ENCODE measurements around the gene SRA1. TPM values are rescaled to one million over a fixed set of nuclear protein-coding genes. Genes with fewer than 3 reads are reported as not detected.

The SRA1 gene
- total RNA-seq, 1 experiment from 2014 or later, result 37.8 TPM

GRCh38 chr5:140547508-140548299 is 9.6 kb downstream of the SRA1 start, which contains the start of gene EIF4EBP3 (continued):
- TF ChIP-seq, protein P1, sequence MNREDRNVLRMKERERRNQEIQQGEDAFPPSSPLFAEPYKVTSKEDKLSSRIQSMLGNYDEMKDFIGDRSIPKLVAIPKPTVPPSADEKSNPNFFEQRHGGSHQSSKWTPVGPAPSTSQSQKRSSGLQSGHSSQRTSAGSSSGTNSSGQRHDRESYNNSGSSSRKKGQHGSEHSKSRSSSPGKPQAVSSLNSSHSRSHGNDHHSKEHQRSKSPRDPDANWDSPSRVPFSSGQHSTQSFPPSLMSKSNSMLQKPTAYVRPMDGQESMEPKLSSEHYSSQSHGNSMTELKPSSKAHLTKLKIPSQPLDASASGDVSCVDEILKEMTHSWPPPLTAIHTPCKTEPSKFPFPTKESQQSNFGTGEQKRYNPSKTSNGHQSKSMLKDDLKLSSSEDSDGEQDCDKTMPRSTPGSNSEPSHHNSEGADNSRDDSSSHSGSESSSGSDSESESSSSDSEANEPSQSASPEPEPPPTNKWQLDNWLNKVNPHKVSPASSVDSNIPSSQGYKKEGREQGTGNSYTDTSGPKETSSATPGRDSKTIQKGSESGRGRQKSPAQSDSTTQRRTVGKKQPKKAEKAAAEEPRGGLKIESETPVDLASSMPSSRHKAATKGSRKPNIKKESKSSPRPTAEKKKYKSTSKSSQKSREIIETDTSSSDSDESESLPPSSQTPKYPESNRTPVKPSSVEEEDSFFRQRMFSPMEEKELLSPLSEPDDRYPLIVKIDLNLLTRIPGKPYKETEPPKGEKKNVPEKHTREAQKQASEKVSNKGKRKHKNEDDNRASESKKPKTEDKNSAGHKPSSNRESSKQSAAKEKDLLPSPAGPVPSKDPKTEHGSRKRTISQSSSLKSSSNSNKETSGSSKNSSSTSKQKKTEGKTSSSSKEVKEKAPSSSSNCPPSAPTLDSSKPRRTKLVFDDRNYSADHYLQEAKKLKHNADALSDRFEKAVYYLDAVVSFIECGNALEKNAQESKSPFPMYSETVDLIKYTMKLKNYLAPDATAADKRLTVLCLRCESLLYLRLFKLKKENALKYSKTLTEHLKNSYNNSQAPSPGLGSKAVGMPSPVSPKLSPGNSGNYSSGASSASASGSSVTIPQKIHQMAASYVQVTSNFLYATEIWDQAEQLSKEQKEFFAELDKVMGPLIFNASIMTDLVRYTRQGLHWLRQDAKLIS (CRISPR knock-in tag; IDR thresholded peaks at IDR 0.05; ENCODE audit: borderline replicate concordance), result 0 out of 2 replicates have a peak, but pooled peaks have one; percentile 35
- TF ChIP-seq ZBTB21 (CRISPR knock-in tag; IDR thresholded peaks at IDR 0.05; ENCODE audit: borderline replicate concordance) (peak; percentile 88; the same call in 1 of the 2 replicates), PRRX2 (CRISPR knock-in tag; IDR thresholded peaks at IDR 0.05) (0 out of 2 replicates have a peak, but pooled peaks have one; percentile 21), ESRRA (CRISPR knock-in tag; IDR thresholded peaks at IDR 0.05; ENCODE audit: borderline replicate concordance) (peak; percentile 77), ZNF263 (CRISPR knock-in tag; IDR thresholded peaks at IDR 0.05; ENCODE audit: low read depth) (no peak), CBFB (CRISPR knock-in tag; IDR thresholded peaks at IDR 0.05; ENCODE audit: low read depth) (peak; percentile 62; the same call in 1 of the 2 replicates), TP53 (CRISPR knock-in tag; IDR thresholded peaks at IDR 0.05) (no peak), ZNF671 (CRISPR knock-in tag; IDR thresholded peaks at IDR 0.05) (no peak; the same call in 1 of the 2 replicates), GABPB1 (CRISPR knock-in tag; IDR thresholded peaks at IDR 0.05) (peak; percentile 78), FOXP4 (CRISPR knock-in tag; IDR thresholded peaks at IDR 0.05) (no peak), TCF7 (CRISPR knock-in tag; IDR thresholded peaks at IDR 0.05; ENCODE audit: low read depth) (no peak), E2F5 (CRISPR knock-in tag; IDR thresholded peaks at IDR 0.05) (peak; percentile 53; the same call in 1 of the 2 replicates), NR2C2 (CRISPR knock-in tag; IDR thresholded peaks at IDR 0.05) (0 out of 2 replicates have a peak, but pooled peaks have one; percentile 17), MXD4 (CRISPR knock-in tag; IDR thresholded peaks at IDR 0.05; ENCODE audit: borderline replicate concordance) (no peak), ZNF138 (CRISPR knock-in tag; conservative IDR thresholded peaks at IDR 0.05) (no peak)
- TF ChIP-seq, protein P2, sequence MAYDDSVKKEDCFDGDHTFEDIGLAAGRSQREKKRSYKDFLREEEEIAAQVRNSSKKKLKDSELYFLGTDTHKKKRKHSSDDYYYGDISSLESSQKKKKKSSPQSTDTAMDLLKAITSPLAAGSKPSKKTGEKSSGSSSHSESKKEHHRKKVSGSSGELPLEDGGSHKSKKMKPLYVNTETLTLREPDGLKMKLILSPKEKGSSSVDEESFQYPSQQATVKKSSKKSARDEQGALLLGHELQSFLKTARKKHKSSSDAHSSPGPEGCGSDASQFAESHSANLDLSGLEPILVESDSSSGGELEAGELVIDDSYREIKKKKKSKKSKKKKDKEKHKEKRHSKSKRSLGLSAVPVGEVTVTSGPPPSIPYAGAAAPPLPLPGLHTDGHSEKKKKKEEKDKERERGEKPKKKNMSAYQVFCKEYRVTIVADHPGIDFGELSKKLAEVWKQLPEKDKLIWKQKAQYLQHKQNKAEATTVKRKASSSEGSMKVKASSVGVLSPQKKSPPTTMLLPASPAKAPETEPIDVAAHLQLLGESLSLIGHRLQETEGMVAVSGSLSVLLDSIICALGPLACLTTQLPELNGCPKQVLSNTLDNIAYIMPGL (CRISPR knock-in tag; IDR thresholded peaks at IDR 0.05), result peak; percentile 69; the same call in 1 of the 2 replicates
- TF ChIP-seq, protein P3, sequence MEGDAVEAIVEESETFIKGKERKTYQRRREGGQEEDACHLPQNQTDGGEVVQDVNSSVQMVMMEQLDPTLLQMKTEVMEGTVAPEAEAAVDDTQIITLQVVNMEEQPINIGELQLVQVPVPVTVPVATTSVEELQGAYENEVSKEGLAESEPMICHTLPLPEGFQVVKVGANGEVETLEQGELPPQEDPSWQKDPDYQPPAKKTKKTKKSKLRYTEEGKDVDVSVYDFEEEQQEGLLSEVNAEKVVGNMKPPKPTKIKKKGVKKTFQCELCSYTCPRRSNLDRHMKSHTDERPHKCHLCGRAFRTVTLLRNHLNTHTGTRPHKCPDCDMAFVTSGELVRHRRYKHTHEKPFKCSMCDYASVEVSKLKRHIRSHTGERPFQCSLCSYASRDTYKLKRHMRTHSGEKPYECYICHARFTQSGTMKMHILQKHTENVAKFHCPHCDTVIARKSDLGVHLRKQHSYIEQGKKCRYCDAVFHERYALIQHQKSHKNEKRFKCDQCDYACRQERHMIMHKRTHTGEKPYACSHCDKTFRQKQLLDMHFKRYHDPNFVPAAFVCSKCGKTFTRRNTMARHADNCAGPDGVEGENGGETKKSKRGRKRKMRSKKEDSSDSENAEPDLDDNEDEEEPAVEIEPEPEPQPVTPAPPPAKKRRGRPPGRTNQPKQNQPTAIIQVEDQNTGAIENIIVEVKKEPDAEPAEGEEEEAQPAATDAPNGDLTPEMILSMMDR (IDR thresholded peaks at IDR 0.05), result no peak
- TF ChIP-seq, protein P4, sequence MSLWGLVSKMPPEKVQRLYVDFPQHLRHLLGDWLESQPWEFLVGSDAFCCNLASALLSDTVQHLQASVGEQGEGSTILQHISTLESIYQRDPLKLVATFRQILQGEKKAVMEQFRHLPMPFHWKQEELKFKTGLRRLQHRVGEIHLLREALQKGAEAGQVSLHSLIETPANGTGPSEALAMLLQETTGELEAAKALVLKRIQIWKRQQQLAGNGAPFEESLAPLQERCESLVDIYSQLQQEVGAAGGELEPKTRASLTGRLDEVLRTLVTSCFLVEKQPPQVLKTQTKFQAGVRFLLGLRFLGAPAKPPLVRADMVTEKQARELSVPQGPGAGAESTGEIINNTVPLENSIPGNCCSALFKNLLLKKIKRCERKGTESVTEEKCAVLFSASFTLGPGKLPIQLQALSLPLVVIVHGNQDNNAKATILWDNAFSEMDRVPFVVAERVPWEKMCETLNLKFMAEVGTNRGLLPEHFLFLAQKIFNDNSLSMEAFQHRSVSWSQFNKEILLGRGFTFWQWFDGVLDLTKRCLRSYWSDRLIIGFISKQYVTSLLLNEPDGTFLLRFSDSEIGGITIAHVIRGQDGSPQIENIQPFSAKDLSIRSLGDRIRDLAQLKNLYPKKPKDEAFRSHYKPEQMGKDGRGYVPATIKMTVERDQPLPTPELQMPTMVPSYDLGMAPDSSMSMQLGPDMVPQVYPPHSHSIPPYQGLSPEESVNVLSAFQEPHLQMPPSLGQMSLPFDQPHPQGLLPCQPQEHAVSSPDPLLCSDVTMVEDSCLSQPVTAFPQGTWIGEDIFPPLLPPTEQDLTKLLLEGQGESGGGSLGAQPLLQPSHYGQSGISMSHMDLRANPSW (CRISPR knock-in tag; conservative IDR thresholded peaks at IDR 0.05; ENCODE audit: low read depth), result no peak
- TF ChIP-seq, protein P5, sequence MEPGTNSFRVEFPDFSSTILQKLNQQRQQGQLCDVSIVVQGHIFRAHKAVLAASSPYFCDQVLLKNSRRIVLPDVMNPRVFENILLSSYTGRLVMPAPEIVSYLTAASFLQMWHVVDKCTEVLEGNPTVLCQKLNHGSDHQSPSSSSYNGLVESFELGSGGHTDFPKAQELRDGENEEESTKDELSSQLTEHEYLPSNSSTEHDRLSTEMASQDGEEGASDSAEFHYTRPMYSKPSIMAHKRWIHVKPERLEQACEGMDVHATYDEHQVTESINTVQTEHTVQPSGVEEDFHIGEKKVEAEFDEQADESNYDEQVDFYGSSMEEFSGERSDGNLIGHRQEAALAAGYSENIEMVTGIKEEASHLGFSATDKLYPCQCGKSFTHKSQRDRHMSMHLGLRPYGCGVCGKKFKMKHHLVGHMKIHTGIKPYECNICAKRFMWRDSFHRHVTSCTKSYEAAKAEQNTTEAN (CRISPR knock-in tag; IDR thresholded peaks at IDR 0.05), result no peak
- TF ChIP-seq, protein P6, sequence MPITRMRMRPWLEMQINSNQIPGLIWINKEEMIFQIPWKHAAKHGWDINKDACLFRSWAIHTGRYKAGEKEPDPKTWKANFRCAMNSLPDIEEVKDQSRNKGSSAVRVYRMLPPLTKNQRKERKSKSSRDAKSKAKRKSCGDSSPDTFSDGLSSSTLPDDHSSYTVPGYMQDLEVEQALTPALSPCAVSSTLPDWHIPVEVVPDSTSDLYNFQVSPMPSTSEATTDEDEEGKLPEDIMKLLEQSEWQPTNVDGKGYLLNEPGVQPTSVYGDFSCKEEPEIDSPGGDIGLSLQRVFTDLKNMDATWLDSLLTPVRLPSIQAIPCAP (CRISPR knock-in tag; IDR thresholded peaks at IDR 0.05), result no peak
- TF ChIP-seq, protein P7, sequence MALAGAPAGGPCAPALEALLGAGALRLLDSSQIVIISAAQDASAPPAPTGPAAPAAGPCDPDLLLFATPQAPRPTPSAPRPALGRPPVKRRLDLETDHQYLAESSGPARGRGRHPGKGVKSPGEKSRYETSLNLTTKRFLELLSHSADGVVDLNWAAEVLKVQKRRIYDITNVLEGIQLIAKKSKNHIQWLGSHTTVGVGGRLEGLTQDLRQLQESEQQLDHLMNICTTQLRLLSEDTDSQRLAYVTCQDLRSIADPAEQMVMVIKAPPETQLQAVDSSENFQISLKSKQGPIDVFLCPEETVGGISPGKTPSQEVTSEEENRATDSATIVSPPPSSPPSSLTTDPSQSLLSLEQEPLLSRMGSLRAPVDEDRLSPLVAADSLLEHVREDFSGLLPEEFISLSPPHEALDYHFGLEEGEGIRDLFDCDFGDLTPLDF (CRISPR knock-in tag; IDR thresholded peaks at IDR 0.05), result no peak
